ENCODE measurements around the gene ATE1. TPM values are rescaled to one million over a fixed set of nuclear protein-coding genes. Genes with fewer than 3 reads are reported as not detected.

ATE1 gene
- total RNA-seq, 3 donors from 2014 or later, result 42.9 to 58.9 (median 52.2) TPM

- no peak overlapping the region for H3K4me3 ChIP-seq
- TF ChIP-seq CTCF (IDR thresholded peaks at IDR 0.05), result peak; percentile 36
- H3K4me1 ChIP-seq (ENCODE audit: low read depth), result no peaks in the 10 kb centered on the region
- H3K9me3 ChIP-seq, result no peaks in the 10 kb centered on the region
- DNase-seq, result peak in 1 of 3 donors; percentile 16
- peak; percentile 48 for ATAC-seq
- intact Hi-C loops (cut with DNase I, micrococcal nuclease), result no loop called here
- no peaks in the 10 kb centered on the region for H3K36me3 ChIP-seq (ENCODE audit: low read depth)
Observed at GRCh38 chr10:121823993-121824463, 103.8 kb downstream of the ATE1 start.

- no peak for ATAC-seq
Observed at GRCh38 chr10:121822724-121823123, 105.1 kb downstream of the ATE1 start.

DNA sequence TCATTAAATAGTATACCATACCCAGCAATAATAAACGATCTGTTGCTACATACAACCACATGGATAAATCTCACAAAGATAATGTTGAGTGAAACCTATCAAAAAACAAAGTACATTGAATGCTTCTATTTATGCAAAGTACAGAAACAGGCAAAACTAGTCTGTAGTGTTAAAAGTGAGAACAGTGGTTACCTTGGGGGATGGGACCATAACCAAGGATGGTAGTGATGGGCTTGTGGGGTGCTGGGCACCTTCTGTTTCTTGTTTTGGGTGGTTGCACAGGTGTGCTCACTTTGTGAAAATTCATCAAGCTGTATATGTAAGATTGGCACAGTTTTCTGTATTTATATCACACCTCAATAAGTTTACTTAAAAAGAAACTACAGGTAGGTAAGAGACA lies 105.7 kb downstream of the ATE1 start:
- no peak for DNase-seq
- intact Hi-C loops (cut with DNase I, micrococcal nuclease), result no loop called here
- Histone ChIP-seq H3K4me1 (ENCODE audit: low read depth) (no peaks in the 10 kb centered on the region), H3K4me3 (no peak overlapping the region), H3K9me3 (no peaks in the 10 kb centered on the region), H3K36me3 (ENCODE audit: low read depth) (no peaks in the 10 kb centered on the region)
- no peak for ATAC-seq
- TF ChIP-seq CTCF (IDR thresholded peaks at IDR 0.05), result no peak

More at GRCh38 chr10:121822724-121823123, 105.1 kb downstream of the ATE1 start:
- Histone ChIP-seq H3K9me3 (no peaks in the 10 kb centered on the region), H3K36me3 (ENCODE audit: low read depth) (no peaks in the 10 kb centered on the region), H3K4me1 (ENCODE audit: low read depth) (no peaks in the 10 kb centered on the region), H3K4me3 (no peak overlapping the region)
- DNase-seq, result no peak
- no peak for TF ChIP-seq CTCF (IDR thresholded peaks at IDR 0.05)
- intact Hi-C loops (cut with DNase I, micrococcal nuclease), result no loop called here

DNA sequence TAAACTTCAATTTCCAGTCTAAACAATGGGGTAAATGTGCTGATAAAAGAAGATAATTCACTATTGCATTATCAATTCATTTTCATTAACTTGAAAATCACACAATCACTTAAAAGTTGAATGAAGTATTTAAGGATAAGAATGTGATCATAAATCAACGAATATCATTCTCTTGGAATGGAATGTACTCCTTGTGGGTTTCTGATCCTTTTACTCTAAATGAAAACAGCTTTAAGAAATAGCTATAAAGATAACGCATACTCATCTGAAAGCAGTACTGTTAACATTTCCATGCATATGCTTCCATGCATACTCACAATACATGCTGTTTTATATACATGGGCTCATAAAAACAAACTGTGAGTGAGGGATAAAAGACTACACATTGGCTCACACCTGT lies 108.8 kb downstream of the ATE1 start:
- Histone ChIP-seq H3K4me1 (ENCODE audit: low read depth) (no peaks in the 10 kb centered on the region), H3K36me3 (ENCODE audit: low read depth) (no peaks in the 10 kb centered on the region), H3K9me3 (no peaks in the 10 kb centered on the region), H3K4me3 (no peak overlapping the region)
- ATAC-seq (no peak), DNase-seq (no peak)
- intact Hi-C loops (cut with DNase I, micrococcal nuclease), result no loop called here
- no peak for TF ChIP-seq CTCF (IDR thresholded peaks at IDR 0.05)

DNA sequence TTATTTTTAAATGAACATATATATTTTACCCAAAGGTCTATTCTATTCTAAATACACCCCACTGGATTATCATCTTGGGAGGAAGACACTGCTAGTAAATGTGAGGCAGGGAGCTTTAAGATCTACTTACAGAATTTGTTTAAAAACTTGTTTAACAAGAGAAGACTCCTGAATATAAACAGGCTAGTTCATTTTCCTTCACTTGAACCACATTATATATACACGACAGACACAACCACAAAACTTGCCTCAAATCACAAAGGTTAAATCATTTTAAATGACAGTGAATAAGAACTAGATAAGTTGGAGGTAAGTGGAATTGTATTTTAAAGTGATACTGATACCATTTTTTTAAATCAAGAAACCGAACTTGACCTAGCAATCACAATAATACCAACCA lies 109.2 kb downstream of the ATE1 start:
- Histone ChIP-seq H3K4me3 (no peak overlapping the region), H3K36me3 (ENCODE audit: low read depth) (no peaks in the 10 kb centered on the region), H3K9me3 (no peaks in the 10 kb centered on the region), H3K4me1 (ENCODE audit: low read depth) (no peaks in the 10 kb centered on the region)
- no peak for TF ChIP-seq CTCF (IDR thresholded peaks at IDR 0.05)
- intact Hi-C loops (cut with DNase I, micrococcal nuclease), result no loop called here
- no peak for DNase-seq
- no peak for ATAC-seq

DNA sequence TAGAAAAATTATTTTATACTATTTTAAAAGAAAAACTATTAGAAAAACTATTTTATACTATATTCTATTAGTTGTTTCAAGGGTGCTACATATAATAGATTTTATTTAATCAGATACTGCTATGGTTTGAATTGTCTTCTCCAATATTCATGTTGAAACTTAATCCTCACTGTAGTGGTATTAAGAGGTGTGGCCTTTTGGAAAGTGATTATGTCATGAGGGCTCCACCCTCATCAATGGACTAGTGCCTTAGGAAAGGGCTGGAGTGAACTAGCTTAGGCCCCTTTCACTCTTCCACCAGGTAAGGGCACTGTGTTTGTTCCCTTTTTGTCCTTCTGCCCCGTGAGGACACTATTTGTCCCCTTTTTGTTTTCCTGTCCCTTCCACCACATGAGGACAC lies 111.6 kb downstream of the ATE1 start:
- intact Hi-C loops (cut with DNase I, micrococcal nuclease), result no loop called here
- ATAC-seq, result no peak
- no peak for TF ChIP-seq CTCF (IDR thresholded peaks at IDR 0.05)
- Histone ChIP-seq H3K9me3 (no peaks in the 10 kb centered on the region), H3K36me3 (ENCODE audit: low read depth) (no peaks in the 10 kb centered on the region), H3K4me3 (no peak overlapping the region), H3K4me1 (ENCODE audit: low read depth) (no peaks in the 10 kb centered on the region)
- DNase-seq, result no peak
